Suppressor macrophage (primary cell): ENCODE results near the gene BATF2.
"Not testable (repeated sequence)": the region's sequence is repeated elsewhere in the genome, so short reads cannot be mapped to it uniquely, and the experiment has no call there.

Experiments
- DNase-seq, 4 experiments: peaks; one replicate each; pipeline ENCODE4 v3.0.0-alpha.2; 2020 to 2022
- total RNA-seq, 17 experiments: gene quantifications; one replicate each; lab custom pipeline; 2026; ENCODE audit warnings: mixed read lengths in 6 of 17, inconsistent platforms in 3 of 17; lab: John Stamatoyannopoulos, UW

BATF2 gene, protein sequence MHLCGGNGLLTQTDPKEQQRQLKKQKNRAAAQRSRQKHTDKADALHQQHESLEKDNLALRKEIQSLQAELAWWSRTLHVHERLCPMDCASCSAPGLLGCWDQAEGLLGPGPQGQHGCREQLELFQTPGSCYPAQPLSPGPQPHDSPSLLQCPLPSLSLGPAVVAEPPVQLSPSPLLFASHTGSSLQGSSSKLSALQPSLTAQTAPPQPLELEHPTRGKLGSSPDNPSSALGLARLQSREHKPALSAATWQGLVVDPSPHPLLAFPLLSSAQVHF
- 0.67 to 68.3 (median 1.8) reads per million in 17 experiments for total RNA-seq

DNA sequence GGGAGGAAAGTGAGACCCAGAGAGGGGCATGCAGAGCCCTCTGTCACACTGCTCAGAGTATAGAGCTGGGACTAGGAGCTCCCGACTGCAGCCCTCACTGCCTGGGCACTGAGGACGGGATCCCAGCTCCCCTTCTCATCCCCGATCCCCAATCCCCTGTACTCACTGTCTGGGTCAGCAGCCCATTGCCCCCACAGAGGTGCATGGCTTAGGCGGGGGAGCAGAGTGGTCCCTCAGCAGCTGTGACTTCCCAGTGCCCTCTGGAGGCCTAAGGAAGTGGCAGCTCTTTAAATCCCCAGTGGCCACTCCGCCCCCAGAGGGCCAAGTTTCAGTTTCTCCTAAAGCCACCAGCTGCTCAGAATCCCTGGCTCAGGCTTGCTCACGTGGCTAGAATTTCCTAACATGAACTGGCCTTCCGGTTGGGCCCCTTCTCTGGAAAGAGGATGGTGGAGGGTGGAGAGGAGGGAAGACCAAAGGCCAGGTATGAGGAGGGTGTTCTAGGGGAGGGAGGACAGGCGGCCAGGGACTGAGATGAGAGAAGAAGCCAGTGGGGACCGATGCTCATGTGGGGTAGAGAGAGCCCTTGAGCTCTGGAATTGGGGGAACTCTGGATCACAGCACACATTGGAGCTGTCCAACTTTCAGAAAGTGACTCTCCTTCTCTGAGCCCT, at the start of gene BATF2:
Gene BATF2, minus strand, starts transcription at position 262 of the 671 bp plus-strand sequence. Its CDS starts 57 bp downstream, at position 205.
- DNase-seq = peak; percentile 84 to 92 (median 89)

DNA sequence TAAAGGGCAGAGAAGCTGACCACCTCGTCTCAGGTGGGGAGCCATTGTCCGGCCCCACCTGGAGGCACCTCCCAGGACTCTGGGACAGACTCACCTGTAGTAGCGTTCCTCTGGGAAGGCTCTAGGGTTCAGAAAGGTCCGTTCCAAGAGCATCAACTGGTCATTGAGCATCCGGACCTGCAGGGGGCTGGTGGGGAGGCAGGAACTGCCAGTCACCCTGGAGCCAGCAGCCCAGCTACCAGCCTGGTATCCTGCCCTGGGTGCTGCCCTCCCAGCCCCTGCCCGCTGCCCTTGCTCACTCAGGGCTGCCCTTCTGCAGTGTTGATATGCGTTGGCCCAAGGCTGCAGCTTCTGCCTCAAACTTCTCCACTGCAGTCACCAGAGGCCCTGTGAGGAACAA, 49.0 kb upstream of the BATF2 start:
- DNase-seq = no peak

DNA sequence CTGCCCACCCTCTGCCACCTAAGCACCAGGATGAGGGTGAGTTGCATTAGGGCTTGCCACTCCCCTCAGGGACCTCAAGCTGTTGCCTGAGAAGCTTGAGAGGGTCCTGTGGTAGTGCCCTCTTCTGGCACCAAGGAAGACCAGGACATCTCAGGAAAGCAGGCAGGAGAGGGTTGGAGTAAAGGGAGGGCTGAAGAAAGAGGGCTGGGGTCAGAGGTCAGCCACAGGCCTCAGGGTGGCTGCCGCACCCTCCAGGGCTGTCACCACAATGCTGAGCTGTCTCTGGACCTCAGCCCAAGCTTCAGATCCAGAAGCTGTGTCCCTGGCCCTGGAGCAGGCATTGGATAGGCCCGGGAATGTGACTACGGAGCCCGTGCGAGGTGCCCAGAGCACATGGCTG, 48.3 kb upstream of the BATF2 start:
- DNase-seq = no peak

DNA sequence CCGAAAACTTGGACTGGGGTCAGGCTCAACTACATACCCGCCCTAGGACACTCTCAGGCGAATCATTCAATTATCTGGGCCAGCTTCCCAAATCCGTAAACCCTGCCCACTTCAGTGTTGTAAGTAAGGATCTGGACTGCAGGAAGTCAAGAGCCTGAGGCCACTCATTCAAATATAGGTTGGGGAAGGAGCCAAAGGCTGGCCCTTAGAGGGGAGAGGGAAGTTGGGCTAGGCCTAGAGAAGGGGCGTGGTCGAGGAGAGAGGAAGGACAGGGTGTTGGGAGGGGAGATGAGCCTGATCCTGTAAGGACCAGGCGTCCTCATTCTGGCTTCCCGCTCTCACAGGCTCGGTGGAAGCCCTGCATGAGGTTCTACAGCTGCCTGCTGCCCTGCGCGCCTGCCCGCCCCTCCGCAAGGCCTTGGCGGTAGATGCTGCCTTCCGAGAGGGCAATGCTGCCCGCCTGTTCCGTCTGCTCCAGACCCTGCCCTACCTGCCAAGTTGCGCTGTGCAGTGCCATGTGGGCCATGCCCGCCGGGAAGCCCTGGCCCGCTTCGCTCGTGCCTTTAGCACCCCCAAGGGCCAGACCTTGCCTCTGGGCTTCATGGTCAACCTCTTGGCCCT, 47.2 kb upstream of the BATF2 start:
- DNase-seq = peak; percentile 90 to 96 (median 94)

DNA sequence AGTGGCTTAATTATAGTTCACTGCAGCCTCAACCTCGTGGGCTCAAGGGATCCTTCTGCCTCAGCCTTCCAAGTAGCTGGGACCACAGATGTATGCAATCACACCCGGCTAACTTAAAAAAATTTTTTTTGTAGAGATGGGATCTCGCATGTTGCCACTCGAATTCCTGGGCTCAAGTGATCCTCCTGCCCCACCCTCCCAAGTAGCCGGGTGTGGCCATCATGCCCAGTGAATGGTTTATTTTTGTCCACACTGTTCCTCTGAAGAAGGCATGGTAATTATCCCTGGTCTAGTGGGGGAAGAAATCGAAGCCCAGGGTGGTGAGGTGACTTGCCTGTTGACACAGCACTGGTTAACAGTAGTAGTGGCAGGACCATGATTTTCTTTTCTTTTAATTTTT, 46.1 kb upstream of the BATF2 start:
- no peak for DNase-seq

DNA sequence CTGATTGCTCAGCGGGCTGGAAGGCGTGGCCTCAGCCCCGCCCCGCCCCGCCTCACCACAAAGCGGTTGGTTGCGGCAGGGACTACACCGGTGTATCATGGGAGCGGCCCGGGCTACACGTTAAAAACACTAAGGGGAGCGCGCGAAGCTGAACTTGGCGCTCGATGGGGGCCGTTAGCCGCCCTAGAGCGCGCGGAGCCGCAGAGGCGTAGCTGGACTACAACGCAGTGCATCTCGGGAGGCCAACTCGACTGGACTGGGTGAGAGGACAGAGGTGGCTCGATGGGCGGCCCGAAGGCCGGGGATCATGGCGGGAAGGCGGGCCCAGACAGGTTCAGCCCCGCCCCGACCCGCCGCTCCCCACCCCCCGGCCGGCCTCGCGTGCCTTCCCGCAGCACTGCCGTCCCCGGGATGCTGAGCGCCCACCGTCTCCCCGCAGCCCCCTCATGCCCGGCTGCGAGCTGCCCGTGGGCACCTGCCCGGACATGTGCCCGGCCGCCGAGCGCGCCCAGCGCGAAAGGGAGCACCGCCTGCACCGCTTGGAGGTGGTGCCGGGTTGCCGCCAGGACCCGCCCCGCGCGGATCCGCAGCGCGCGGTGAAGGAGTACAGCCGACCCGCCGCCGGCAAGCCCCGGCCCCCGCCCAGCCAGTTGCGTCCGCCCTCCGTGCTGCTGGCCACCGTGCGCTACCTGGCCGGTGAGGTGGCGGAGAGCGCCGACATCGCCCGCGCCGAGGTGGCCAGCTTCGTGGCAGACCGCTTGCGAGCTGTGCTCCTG, 44.3 kb upstream of the BATF2 start, which contains the start of gene SAC3D1:
Gene SAC3D1, plus strand, starts transcription at position 364 of the 776 bp plus-strand sequence. Its CDS starts 83 bp downstream, at position 447.
- peak; percentile 93 to 96 (median 95) for DNase-seq

DNA sequence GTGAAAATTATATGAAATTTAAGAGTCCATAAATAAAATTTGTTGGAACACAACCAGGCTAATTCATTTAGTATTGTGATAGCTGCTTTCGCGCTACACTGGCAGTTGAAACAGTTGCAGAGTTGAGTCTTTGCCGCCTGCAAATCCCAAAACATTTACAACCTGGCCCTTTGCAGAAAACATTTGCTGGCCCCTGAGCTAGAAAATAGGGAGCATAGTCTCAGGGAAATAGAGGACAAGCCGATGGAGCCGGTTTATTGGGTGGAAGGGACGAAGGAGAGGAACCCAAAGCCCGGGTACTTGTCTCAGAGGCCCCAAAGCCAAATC, 43.7 kb upstream of the BATF2 start:
- no peak for DNase-seq

DNA sequence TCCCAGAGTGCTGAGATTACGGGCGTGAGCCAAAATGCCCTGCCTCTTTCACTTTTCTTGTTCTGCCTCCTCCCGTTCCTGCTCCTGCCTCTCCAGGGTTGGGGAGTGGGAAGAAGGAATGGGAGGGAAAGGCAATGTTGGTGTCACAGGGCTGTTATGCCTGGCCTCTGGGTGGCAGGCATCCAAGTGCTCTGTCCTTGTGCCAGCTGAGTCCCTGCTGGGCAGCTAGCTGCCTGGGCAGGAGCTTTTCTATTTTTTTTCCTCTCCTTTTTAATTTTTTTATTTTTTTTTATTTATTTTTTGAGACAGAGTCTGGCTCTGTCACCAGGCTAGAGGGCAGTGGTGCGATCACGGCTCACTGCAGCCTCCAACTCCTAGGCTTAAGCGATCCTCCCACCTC, 40.2 kb upstream of the BATF2 start:
- DNase-seq = no peak

DNA sequence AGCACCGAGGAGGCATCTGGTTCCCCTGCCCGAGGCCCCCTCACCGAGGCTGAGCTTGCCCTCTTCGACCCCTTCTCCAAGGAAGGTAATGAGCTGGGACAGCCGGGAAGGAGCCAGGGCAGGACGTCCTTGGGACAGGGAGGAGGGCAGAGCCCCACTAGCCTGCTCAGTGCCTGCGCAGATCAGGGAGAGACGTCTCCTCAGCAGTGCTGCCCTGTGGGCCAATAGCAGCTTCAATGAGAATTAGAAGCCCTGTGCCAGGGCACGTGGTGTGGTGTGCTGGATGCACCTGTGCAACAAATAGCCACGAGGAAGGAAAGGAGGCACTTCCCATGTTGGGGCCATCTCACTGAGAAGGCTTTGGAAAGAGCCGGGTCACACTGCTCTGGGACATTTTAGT, 38.8 kb upstream of the BATF2 start:
- DNase-seq = no peak

DNA sequence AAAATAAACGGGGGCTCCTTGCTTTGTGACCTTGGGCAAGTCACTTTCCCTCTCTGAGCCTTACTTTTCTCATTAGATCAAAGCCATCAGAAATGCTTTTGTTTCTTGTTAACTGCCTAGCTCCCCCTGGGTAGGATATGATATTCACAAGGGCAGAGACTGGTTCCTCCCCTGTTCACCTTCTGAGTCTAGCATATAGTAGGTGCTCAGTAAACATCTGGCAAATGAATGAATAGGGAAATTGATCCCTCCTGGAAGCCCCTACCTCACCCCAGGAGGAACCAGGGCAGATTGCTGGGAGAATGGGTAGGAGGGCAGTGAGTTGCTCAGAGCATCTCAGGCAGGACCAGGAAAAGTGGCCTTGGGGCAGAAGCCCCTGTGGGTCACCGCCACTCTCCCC, 37.7 kb upstream of the BATF2 start:
- DNase-seq = no peak

DNA sequence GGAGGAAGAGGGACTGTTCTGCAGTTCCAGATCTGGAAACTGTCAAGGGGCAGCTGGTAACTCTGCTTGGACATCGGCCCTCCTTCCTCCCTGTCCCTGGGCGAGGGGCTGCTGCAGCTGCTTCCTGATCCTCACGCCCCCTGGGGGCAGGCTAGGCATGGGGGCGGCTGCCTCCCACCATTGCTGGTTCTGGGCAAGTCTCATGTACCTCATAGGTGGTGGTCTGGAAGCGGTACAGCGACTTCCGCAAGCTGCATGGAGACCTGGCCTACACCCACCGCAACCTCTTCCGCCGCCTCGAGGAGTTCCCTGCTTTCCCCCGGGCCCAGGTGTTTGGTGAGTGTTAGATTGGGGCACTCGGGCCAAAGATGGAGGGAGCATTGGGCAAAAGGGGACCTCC, 35.4 kb upstream of the BATF2 start:
- no peak for DNase-seq

DNA sequence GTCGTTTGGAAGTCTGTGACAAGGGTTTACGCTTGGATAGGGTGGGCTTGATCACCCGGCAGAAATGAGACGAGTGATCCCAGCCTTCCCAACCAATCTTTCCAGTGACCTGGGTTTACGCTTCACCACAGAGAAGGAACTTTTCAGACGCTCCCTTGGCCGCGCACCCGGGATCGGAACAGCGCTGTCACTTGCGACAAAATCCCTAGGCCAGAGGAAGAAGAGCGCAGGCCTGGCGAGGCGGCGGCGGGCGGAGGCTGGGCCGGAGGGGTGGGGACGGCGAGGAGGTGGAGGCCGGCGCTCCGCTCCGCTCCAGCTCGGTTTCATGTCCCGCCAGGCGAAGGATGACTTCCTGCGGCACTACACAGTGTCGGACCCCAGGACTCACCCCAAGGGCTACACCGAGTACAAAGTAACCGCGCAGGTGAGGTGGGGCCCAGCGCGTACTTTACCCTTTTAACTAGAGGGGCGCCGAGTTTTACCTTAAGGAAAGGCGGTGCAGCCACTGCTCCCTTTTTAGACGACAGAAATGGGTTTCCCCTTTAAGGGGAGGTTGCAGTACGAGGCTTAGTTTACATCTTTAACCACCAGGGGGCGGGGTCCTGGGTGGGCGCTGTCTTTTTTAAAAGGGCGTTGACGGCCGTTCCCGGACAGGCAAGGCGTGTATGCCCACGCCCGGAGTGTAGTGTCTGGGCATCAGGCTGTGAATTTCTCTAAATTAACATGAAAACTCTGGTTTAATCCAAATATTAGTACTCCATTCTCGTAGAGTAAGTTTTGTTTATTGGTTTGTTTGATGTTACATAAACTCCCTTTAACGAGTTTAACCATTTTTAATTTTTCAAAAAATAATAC, 30.7 kb upstream of the BATF2 start, which contains the start of gene SNX15:
Gene SNX15, plus strand, starts transcription at position 227 of the 855 bp plus-strand sequence. Its CDS starts 99 bp downstream, at position 326.
- DNase-seq = peak; percentile 97 to 98 (median 97)

DNA sequence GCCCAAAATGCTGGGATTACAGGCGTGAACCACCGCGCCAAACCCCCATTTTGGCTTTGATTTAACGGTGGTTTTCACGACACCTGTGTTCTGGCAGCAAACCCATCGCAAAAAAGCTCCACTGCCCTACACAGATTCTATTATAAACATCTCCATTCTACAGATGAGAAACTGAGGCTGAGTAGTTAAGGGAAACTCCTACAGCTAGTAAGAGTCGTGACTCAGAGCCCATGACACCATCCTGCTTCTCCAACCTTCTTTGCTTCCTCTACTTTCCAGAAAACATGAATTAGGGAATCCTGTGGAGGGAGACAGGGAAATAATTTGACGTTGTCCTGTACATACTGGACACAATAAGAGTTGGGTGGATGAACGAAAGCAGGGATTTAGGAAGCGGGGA, 30.0 kb upstream of the BATF2 start:
- DNase-seq = peak in 2 of 4 experiments; percentile 8 to 11

DNA sequence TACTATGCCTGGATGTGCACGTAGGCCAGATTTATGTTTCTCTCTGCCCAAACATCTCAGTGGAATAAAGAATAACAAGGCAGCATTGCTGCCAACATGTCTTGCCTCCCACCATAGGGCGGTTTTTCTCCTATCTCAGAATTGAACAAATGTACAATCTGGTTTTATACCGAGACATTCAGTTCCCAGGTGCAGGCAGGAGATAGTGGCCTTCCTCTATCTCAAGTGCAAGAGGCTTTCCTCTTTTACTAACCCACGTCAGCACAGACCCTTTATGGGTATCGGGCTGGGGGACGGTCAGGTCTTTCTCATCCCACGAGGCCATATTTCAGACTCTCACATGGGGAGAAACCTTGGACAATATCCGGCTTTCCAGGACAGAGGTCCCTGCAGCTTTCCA, 26.7 kb upstream of the BATF2 start:
- DNase-seq = not testable (repeated sequence)

DNA sequence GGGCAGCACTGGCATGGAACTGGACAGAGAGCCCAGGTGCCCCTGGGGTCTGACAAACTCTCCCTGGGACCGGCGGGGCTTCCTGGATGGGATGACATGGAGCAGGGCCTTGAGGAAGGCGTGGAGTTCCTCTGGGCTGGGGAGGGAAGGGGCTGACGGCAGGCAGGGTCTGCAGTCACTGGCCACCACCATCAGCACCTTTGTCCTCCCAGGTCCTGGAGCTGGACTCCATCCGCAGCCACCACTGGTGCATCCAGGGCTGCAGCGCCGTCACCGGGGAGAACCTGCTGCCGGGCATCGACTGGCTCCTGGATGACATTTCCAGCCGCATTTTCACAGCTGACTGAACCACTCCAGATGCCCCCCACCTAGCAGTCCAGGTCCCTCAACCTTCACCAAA, 24.7 kb upstream of the BATF2 start:
- DNase-seq = no peak

DNA sequence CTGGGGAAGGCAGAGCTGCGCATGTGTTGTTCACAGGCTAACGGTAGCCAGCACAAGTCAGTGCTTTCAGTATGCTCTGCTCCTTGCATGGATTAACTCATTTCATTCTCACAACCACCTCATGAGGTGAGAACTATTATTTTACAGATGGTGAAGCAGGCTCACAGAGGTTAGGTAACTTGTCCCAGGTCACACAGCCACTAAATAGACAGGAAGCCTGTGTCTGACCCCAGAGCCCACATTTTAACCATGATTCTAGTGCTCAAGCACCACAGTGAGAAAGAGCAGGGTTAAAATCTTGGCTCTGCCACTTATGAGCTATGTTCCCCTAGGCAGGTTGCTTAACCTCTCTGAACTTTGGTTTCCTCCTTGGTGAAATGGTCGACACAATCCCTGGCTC, 24.2 kb upstream of the BATF2 start:
- DNase-seq = no peak

DNA sequence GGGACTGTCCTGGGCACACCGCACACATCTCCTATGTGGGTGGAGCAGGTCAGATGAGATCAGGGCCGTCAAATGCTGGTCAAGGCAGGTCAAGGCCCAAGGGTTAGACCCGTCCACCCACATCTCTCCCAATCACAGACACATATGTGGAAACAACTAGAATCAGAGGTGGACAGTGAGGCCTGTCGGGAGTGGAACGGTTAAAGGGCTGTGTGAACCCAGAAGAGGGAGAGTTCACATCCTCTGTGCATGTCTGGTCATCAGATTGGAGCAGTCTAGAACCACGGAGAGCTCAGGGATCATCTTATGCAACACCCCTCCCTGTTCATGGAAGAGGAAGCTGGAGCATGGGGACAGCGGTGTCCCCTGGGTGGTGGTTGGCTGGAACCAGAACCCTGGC, 23.1 kb upstream of the BATF2 start:
- DNase-seq = peak in 3 of 4 experiments; percentile 17 to 29 (median 21)

DNA sequence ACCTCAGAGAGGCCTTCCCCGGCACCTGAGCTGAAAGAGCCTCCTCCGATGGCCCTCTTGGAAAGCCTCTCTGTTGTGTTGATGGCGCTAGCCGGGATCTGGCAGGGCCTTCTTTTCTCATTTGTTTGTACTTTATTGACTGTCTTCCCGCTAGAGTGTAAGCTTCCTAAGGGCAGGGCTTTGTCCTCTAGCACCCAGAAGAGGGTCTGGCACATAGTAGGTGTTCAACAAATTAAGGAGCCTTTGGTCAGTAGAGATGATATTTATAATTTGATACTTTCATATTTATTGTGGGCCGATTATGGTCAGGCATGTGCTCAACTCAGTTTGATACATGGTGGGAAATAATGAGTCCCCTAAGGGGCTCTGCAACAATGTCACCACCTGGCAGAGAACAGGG, 21.2 kb upstream of the BATF2 start:
- no peak for DNase-seq

DNA sequence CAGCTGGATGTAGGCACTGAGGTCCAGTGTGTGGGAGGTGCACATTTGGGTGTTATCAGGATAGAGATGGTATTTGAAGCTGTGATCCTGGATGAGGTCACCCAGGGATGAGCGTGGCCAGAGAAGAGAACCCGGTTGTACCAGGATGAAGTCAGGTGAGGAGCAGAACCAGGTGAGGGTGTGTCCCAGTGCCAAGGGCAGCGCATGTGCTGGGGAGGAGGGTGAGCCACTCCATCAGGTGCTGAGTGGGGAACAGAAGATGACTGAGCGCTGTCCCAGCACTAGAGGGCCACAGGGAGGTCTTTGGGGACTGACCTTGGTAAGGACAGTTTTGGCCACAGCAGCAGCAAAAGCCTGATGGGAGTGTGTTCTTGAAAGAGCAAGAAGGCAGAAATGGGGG, 19.9 kb upstream of the BATF2 start:
- DNase-seq = no peak

DNA sequence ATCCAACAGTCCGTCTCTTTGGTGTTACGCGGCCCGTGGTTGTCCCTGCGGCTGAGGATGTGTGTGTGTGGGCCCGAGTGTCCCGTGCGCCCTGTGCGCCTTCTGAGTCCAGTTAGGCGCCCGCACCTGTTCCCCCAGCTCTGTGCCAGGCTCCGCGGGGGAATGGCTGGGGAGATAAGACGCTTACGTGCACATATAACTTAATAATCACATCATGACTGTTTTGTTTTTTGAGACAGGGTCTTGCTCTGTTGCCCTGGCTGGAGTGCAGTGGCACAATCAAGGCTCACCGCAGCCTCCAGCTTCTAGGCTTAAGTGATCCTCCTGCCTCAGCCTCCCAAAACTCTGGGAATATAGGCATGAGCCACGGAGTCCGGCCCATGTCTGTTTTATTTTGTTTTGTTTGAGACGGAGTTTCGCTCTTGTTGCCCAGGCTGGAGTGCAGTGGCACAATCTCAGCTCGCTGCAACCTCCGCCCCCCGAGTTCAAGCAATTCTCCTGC, 18.0 kb upstream of the BATF2 start:
- no peak for DNase-seq

DNA sequence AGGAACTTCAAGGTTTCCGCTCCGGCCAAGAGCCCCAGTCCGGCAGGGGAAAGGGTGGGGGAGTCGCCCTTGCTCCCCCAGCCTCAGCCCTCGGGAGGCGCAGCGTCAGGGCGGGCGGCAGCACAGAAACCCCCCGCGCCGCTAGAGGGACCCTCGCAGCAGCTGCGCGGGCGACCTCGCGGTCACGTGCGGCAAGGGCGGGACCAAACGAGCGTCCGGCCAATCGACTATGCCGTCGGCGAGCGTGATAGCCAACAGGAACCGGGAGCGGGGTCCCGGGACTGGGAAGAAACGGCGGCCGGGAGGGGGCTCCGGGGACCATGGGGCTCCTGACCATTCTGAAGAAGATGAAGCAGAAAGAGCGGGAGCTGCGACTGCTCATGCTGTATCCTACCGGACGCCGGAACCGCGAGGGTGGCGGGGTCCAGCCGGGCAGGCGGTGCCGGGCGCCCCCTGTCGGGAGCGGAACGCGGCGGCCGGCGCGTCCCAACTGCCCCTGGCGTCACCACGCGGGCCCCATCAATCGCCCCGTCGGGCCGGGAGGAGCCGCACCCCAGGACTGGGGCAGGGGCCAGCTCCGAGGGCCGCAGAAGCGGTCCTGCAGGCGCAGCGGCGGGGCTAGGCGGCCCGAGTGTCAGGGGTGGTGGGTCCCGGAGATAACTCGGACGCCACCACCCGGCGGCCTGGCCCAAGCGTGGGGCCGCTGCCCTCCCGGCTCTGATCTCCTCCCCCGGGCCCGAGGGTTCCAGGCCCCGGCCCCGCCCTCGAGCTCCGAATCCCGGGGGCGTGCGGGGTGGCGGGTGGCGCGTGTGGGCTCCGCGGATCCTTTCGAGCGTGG, 17.3 kb upstream of the BATF2 start, which contains the start of gene ARL2:
Gene ARL2, plus strand, starts transcription at position 273 of the 838 bp plus-strand sequence. Its CDS starts 48 bp downstream, at position 321.
- peak; percentile 90 to 96 (median 94) for DNase-seq
